IPS DF 6.9 (cell line): ENCODE data around the gene C2orf92.
"Not testable (repeated sequence)": the region's sequence is repeated elsewhere in the genome, so short reads cannot be mapped to it uniquely, and the experiment has no call there.

Experiments used
- DNase-seq: peaks from one replicate; pipeline ENCODE4 v3.0.0-alpha.2; 2013; ENCODE audit warnings: low read depth, low spot score
- H3K27ac ChIP-seq: one replicate; pipeline ENCODE4 v1.5.1; 2013; ENCODE audit warnings: low read length, control low read depth
- H3K27me3 ChIP-seq: 2 replicates; pipeline ENCODE4 v1.6.1; 2013; ENCODE audit warnings: mild to moderate bottlenecking, low read length; ENCODE audit not compliant: control insufficient read depth, insufficient read depth
- H3K36me3 ChIP-seq: 2 replicates; pipeline ENCODE4 v1.6.1; 2013; ENCODE audit warnings: low read length; ENCODE audit not compliant: control insufficient read depth, insufficient read depth
- H3K4me1 ChIP-seq: 2 replicates; pipeline ENCODE4 v1.6.1; 2013; ENCODE audit warnings: low read length; ENCODE audit not compliant: control insufficient read depth, insufficient read depth
- H3K4me3 ChIP-seq: 2 replicates; pipeline ENCODE4 v1.5.1; 2013; ENCODE audit warnings: mild to moderate bottlenecking, low read length
- H3K9me3 ChIP-seq: 2 replicates; pipeline ENCODE4 v1.6.1; 2013; ENCODE audit warnings: low read length, inconsistent platforms; ENCODE audit not compliant: control insufficient read depth, insufficient read depth
- WGBS: extraction: QIAGEN DNeasy Blood & Tissue Kit; methylation state at CpG from one replicate; pipeline ENCODE4 v1.1.7; 2013; ENCODE audit warnings: mixed read lengths, missing lambda C conversion rate; ENCODE audit not compliant: insufficient read length, insufficient coverage; 5-methylcytosine and 5-hydroxymethylcytosine counted together

Gene C2orf92

GRCh38 chr2:97706112-97706511 lies 36.6 kb downstream of the C2orf92 start:
- no peaks in the 10 kb centered on the region for H3K9me3 ChIP-seq
- no peak overlapping the region for H3K4me3 ChIP-seq
- no peaks in the 10 kb centered on the region for H3K36me3 ChIP-seq
- DNase-seq = no peak
- H3K27me3 ChIP-seq = no peaks in the 10 kb centered on the region
- no CpG with 5 or more reads among the region's 13 CpGs for WGBS
- no peak overlapping the region for H3K27ac ChIP-seq
- no peaks in the 10 kb centered on the region for H3K4me1 ChIP-seq

DNA sequence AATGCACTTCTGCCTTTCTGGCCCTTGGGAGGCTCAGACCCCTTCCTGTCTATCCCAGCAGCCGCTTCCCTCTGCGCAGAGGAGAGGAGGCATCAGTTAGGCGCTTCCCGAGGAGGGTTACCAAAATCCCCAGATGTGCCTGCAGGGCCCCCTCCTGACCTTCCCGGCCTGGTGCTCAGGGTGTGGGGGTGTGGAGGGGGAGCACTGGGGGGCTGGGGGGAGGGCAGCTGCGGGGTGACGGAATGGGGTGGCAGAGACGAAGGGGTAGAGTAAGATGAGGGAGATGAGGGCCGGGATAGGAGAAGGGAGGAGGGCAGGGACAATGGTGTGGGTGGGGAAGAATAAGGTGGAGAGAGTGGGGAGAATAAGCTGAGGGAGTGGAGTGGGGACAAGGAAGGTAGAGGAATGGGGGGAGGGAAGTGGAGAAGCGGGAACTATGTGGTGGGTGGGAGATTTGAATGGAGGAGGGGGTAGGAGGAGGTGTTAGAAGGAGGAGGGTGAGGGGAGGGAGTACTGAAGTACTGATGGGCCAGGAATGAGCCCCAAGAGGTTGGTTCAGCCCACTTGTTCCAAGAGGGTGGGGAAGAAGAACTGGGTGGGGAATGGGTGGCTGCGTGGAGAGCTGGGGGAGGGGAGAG lies 37.3 kb downstream of the C2orf92 start:
- Histone ChIP-seq H3K27ac (no peak overlapping the region), H3K9me3 (no peaks in the 10 kb centered on the region), H3K4me3 (no peak overlapping the region), H3K27me3 (no peaks in the 10 kb centered on the region), H3K4me1 (no peaks in the 10 kb centered on the region), H3K36me3 (no peaks in the 10 kb centered on the region)
- 100% methylated on average over 2 of the region's 11 CpGs for WGBS
- DNase-seq = no peak

DNA sequence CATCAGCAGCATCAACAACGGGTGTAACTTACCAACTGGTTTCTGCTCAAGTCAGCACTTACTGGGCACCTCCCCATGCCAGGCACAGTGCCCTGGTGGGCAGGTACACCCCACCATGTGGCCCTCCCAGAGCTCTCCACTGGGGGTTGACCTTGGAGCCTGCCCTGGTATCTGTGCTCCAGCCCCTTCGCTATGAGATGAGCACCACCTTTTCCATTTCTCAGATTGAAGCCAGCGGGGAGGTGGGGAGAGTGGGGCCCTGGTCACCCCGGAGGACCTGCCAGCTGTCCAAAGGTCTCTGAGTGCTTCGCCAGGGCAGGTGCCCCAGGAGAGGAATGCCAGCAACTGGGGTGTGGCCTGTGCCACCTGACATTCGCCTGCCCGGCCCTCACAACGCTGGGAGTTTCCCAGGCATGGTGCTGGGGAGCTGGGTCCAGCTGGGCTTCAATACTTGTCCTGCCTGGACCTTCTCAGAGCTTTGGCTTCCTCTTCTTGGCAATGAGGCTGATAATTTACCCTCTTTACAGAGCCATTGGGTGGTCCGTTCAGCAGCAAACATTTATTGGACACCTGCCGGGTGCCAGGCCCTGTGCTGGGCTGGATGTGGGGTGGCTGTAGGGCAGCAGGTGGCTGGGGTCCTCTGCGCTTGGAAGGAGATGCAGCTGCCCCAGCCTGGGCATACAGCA lies 38.0 kb downstream of the C2orf92 start:
- Histone ChIP-seq H3K27me3 (no peaks in the 10 kb centered on the region), H3K27ac (no peak overlapping the region), H3K4me1 (no peaks in the 10 kb centered on the region), H3K36me3 (no peaks in the 10 kb centered on the region), H3K9me3 (no peaks in the 10 kb centered on the region), H3K4me3 (no peak overlapping the region)
- no peak for DNase-seq
- no CpG with 5 or more reads among the region's 11 CpGs for WGBS

GRCh38 chr2:97708048-97708380 lies 38.5 kb downstream of the C2orf92 start:
- Histone ChIP-seq H3K27ac (no peak overlapping the region), H3K9me3 (no peaks in the 10 kb centered on the region), H3K4me3 (no peak overlapping the region), H3K27me3 (no peaks in the 10 kb centered on the region), H3K36me3 (no peaks in the 10 kb centered on the region), H3K4me1 (no peaks in the 10 kb centered on the region)
- DNase-seq = no peak
- WGBS = no CpG with 5 or more reads among the region's 4 CpGs

GRCh38 chr2:97708608-97709007 lies 39.1 kb downstream of the C2orf92 start:
- no CpG with 5 or more reads among the region's 8 CpGs for whole genome bisulfite sequencing

DNA sequence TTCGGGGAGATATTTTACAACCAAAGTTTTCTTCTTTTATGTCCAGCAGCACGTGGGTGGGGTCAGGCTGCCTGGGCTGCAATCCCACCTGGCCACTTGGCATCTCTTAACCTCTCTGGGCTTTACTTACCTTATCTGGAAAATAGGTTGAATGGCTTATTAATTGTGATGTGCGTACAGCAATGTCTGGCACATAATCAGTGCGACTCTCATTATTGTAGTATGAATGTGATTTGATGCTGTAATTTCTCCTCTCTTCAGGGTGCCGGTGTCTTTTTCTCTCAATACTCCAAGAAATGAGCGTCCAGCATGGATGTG lies 41.8 kb downstream of the C2orf92 start:
- no CpG with 5 or more reads among the region's 6 CpGs for WGBS

More at GRCh38 chr2:97708608-97709007, 39.1 kb downstream of the C2orf92 start:
- no peaks in the 10 kb centered on the region; the same call in 1 of the 2 replicates for H3K4me1 ChIP-seq
- no peak overlapping the region for H3K4me3 ChIP-seq
- no peak overlapping the region for H3K27ac ChIP-seq
- no peaks in the 10 kb centered on the region for H3K9me3 ChIP-seq
- DNase-seq = no peak
- H3K27me3 ChIP-seq = no peaks in the 10 kb centered on the region
- no peaks in the 10 kb centered on the region for H3K36me3 ChIP-seq

DNA sequence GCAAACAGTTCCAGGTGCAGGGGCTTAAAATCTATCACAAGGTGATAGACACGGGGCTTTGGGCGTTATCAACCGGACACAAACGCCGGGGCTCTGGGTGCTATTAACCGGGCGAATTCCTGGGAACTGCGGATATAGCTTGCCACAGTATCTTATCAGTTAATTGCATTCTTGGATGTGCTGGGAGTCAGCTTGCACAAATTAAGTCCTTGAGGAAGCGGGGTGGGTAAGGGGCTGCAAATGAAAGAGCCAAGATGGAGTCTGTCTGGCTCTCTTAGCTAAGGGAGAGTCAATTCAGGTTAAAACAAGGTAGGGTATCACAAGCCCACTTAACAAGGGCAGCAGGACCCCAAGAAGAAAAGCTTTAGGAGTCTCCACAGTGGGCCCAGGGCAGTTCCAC lies 42.7 kb downstream of the C2orf92 start:
- not testable (repeated sequence) for H3K27ac ChIP-seq, H3K36me3 ChIP-seq, H3K4me1 ChIP-seq, H3K27me3 ChIP-seq, DNase-seq, H3K9me3 ChIP-seq, H3K4me3 ChIP-seq
- WGBS = no CpG with 5 or more reads among the region's 9 CpGs

More for the DNA sequence above, 41.8 kb downstream of the C2orf92 start:
- H3K27me3 ChIP-seq = no peaks in the 10 kb centered on the region
- no peaks in the 10 kb centered on the region; the same call in 1 of the 2 replicates for H3K4me1 ChIP-seq
- H3K36me3 ChIP-seq = no peaks in the 10 kb centered on the region
- H3K4me3 ChIP-seq = no peak overlapping the region
- DNase-seq = no peak
- H3K27ac ChIP-seq = no peak overlapping the region
- no peaks in the 10 kb centered on the region for H3K9me3 ChIP-seq

DNA sequence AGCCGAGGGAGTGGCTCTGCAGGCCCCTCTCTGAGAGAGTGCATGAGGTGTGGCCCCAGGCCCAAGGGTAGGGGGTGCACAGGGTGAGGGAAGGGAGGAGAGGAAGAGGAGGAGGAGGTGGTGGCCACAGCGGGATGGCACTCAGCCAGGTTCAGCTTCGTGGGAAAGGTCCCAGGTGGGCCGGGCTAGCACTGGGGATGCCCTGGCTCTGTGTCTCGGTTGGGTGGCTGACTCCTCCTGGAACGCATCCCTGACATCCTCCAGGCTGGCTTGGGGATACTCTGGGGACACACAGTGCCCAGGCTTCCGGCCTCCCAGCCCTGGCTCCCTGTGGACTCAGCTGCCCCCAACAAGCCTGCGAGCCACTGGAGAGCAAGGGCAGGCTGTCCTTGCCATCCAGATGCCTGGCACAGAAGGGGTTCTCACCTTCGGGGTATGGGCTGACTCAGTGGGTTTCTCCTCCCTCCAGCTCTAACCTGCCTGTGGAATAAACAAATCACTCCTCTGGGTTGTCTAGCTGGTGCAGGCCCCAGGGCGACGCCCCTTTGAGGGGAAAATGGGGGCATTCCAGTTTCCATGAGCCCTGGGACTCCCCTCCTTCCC lies 43.3 kb downstream of the C2orf92 start:
- H3K9me3 ChIP-seq = no peaks in the 10 kb centered on the region
- WGBS = no CpG with 5 or more reads among the region's 11 CpGs
- no peaks in the 10 kb centered on the region; the same call in 1 of the 2 replicates for H3K4me1 ChIP-seq
- no peak overlapping the region for H3K4me3 ChIP-seq
- no peak overlapping the region for H3K27ac ChIP-seq
- no peak for DNase-seq
- no peaks in the 10 kb centered on the region for H3K27me3 ChIP-seq
- no peaks in the 10 kb centered on the region for H3K36me3 ChIP-seq

DNA sequence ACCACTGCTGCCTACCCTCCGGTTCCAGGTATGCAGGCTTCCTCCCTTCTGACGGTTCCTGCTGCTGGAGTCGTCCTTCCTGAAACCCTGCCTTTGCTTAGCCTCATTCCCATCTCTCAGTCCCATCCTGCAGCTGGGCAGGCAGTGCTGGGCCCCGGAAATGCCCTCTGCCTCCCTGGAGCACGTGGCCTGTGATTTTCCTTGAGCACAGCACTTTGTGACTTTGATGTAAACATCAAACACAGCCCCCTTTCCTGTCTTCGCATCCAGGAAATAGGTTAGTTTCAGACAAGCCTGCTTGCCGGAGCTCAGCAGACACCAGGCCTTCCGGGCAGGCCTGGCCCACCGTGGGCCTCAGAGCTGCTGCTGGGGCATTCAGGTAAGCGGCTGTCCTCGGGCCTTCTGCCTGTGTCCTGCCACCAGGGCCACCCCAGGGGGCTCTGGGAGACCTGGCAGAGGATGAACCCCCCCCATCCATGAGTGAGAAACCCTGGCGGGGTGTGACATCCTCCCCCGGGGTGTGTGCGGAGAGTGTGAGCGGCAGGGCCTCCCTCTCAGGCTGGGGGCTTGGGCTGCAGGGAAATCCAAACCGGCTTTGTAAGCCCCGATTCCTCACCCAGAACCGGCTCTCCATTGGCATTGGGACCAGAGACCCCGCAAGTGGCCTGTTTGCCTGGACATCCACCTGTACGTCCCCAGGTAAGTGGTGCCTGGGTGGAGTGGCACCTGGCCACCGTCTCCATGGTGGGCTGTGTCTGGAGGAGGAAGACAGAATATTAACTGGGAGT lies 44.0 kb downstream of the C2orf92 start, which contains the start of gene ZAP70:
ZAP70 (plus strand) TSS at position 281 of the 788 bp plus-strand sequence. CDS start 10,461 bp downstream, outside the sequence.
- Histone ChIP-seq H3K4me1 (no peaks in the 10 kb centered on the region; the same call in 1 of the 2 replicates), H3K4me3 (no peak within 1 kb of the TSS), H3K36me3 (no peaks in the 10 kb centered on the region), H3K27ac (no peak within 1 kb of the TSS), H3K27me3 (no peaks in the 10 kb centered on the region), H3K9me3 (no peaks in the 10 kb centered on the region)
- no CpG with 5 or more reads among the region's 21 CpGs for WGBS
- no peak for DNase-seq
